HEK293T (cell line): Measurements from ENCODE around the gene DIAPH1.

ENCODE experiments used
- CTCF ChIA-PET: fragments of 350-600 bp; formaldehyde crosslinking; extraction: SDS; loops from one replicate; lab custom pipeline; 2021; ENCODE audit warnings: antibody characterized with exemption, inconsistent platforms; lab: Yijun Ruan, JAX
- POLR2A ChIA-PET: fragments of 350-600 bp; formaldehyde crosslinking; extraction: SDS; loops from one replicate; lab custom pipeline; 2020; ENCODE audit warnings: antibody characterized with exemption, inconsistent platforms; lab: Yijun Ruan, JAX
- DNase-seq: peaks from one replicate; pipeline ENCODE4 v3.0.0; 2012; ENCODE audit warnings: mixed read lengths; ENCODE audit errors: extremely low spot score
- ARNT ChIP-seq: fragments of 450-650 bp; IDR thresholded peaks from 2 replicates; pipeline ENCODE4 v1.6.1; 2017; ENCODE audit warnings: mild to moderate bottlenecking
- BHLHE40 ChIP-seq: fragments of 450-650 bp; IDR thresholded peaks from 2 replicates; pipeline ENCODE4 v1.6.1; 2016; ENCODE audit warnings: mild to moderate bottlenecking, moderate library complexity, borderline replicate concordance
- CTBP1 ChIP-seq: fragments of 450-650 bp; IDR thresholded peaks from 2 replicates; pipeline ENCODE4 v1.6.1; 2016; ENCODE audit warnings: borderline replicate concordance
- ELF4 ChIP-seq: fragments of 450-650 bp; IDR thresholded peaks from 2 replicates; pipeline ENCODE4 v1.6.1; 2017; ENCODE audit warnings: antibody characterized with exemption
- FOXA1 ChIP-seq: fragments of 450-650 bp; IDR thresholded peaks from 2 replicates; pipeline ENCODE4 v1.6.1; 2016; ENCODE audit warnings: mild to moderate bottlenecking
- FOXK2 ChIP-seq: fragments of 450-650 bp; IDR thresholded peaks from 2 replicates; pipeline ENCODE4 v1.6.1; 2016; ENCODE audit warnings: mild to moderate bottlenecking
- FOXM1 ChIP-seq: fragments of 450-650 bp; IDR thresholded peaks from 2 replicates; pipeline ENCODE4 v1.6.1; 2017; ENCODE audit warnings: mild to moderate bottlenecking, borderline replicate concordance
- HDGF ChIP-seq: fragments of 450-650 bp; IDR thresholded peaks from 2 replicates; pipeline ENCODE4 v1.6.1; 2017; ENCODE audit warnings: antibody characterized with exemption, borderline replicate concordance
- L3MBTL2 ChIP-seq: fragments of 450-650 bp; conservative IDR thresholded peaks from 2 replicates; pipeline ENCODE4 v1.6.1; 2016; ENCODE audit warnings: mild to moderate bottlenecking
- LEF1 ChIP-seq: fragments of 450-650 bp; IDR thresholded peaks from 2 replicates; pipeline ENCODE4 v1.6.1; 2017; ENCODE audit warnings: mild to moderate bottlenecking, borderline replicate concordance
- NFRKB ChIP-seq: fragments of 450-650 bp; IDR thresholded peaks from 2 replicates; pipeline ENCODE4 v1.6.1; 2016; ENCODE audit warnings: mild to moderate bottlenecking, moderate library complexity
- SP1 ChIP-seq: fragments of 450-650 bp; IDR thresholded peaks from 2 replicates; pipeline ENCODE4 v1.6.1; 2017
- SUZ12 ChIP-seq: fragments of 450-650 bp; IDR thresholded peaks from 2 replicates; pipeline ENCODE4 v1.6.1; 2016; ENCODE audit warnings: mild to moderate bottlenecking
- TARDBP ChIP-seq: fragments of 450-650 bp; IDR thresholded peaks from 2 replicates; pipeline ENCODE4 v1.6.1; 2016
- ZNF384 ChIP-seq: fragments of 450-650 bp; IDR thresholded peaks from 2 replicates; pipeline ENCODE4 v1.6.1; 2016
- TF ChIP-seq, protein P1 (sequence below): fragments of 450-650 bp; IDR thresholded peaks from 2 replicates; pipeline ENCODE4 v1.6.1; 2016

Gene DIAPH1

DNA sequence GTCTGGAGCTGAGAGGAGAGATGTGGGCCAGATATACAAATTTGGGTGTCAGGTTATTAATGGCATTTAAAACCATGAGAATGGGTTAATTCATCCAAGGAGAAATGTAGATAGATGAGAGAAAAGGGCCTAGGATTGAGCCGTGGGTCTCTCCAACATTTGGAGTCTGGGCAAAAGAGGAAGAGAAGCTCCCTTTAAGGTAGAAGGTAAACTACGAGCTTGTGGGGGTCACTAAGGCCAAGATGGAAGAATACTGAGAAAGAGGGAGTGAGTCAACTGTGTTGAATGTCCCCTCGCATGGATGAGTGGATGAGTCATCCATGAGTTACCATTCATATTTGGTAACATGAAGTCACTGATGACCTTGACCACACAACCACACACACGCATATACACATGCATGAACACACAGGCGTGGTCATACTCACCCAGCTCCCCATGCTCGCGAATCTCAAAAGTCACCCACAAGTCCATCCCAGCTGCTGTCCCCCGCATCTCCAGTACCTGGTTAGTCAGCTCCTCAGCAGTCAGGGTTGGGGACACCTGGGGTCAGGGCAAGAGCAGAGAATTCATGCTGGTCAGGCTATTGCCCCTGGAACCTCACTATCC is 39.2 kb upstream of the DIAPH1 start:
- ChIA-PET POLR2A (interaction anchor here (1.1 kb wide), 1 partner anchor 21 kb away, joined by 3 read pairs; the partner anchor contains the start of gene RELL2), CTCF (no interaction called here)
- no peak for TF ChIP-seq FOXK2
- no peak for DNase-seq

DNA sequence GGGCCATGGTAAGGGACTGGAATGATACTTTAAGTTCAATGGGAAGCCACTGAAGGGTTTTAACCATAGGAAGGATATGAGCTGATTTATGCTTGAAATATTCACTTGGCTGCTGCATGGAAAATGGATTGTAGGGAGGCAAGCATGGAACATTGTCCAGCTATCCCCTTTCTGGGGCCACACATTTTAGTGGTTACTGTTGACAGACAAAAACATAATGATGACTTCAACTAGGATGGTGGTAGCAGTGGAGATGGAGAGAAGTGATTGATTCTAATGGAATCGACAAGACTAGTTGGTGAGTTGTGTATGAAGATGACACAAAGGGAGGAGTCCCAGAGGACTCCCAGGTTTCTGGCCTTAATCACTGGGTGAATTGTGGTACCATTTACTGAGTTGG is 38.6 kb upstream of the DIAPH1 start:
- no peak for TF ChIP-seq TARDBP
- TF ChIP-seq L3MBTL2: no peak
- TF ChIP-seq, protein P1, sequence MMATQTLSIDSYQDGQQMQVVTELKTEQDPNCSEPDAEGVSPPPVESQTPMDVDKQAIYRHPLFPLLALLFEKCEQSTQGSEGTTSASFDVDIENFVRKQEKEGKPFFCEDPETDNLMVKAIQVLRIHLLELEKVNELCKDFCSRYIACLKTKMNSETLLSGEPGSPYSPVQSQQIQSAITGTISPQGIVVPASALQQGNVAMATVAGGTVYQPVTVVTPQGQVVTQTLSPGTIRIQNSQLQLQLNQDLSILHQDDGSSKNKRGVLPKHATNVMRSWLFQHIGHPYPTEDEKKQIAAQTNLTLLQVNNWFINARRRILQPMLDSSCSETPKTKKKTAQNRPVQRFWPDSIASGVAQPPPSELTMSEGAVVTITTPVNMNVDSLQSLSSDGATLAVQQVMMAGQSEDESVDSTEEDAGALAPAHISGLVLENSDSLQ: no peak
- TF ChIP-seq CTBP1: no peak
- TF ChIP-seq ELF4: no peak
- no peak for DNase-seq
- POLR2A ChIA-PET: interaction anchor here (1.1 kb wide), 1 partner anchor 20 kb away, joined by 3 read pairs; the partner anchor contains the start of gene RELL2
- CTCF ChIA-PET: no interaction called here

DNA sequence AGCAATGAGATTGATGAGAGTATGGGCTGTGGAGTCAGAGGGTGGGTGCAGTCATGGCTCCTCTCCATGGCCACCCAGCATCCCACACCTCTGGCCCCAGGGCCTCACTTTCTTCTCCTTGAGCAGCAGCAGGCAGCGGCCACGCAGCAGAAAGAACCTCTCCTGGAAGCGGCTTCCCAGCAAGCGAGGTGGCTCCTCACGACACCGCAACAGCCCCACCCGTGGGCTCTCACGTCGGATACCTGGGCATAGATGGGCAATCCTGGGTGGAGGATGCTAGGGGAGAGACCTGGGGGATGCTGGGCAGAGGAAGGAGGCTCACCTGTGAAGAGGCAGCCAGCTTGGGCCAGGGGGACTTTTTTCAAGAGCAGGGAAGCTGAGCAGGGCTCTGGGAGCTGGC is 37.6 kb upstream of the DIAPH1 start:
- POLR2A ChIA-PET: no interaction called here
- DNase-seq: no peak
- TF ChIP-seq ZNF384 (no peak), SUZ12 (no peak), LEF1 (no peak), TARDBP (no peak), ARNT (no peak), FOXM1 (no peak), NFRKB (no peak)
- TF ChIP-seq, protein P1: no peak
- CTCF ChIA-PET: no interaction called here

DNA sequence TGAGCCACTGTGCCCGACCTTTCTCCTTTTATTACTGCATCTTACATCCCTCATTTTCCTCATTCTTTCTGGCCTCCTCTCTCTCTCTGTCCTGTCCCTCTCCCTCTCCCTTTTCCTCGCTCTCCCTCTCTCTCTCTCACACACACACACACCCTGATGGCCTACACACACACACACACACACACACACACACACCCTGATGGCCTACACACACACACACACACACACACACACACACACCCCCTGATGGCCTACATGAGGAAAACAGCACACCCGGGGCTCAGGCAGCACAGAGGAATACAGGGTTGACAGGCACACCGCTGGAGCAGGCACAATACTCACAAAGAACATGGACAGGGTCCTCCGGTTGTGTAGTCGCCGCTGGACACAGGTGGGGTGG is 36.2 kb upstream of the DIAPH1 start:
- ChIA-PET CTCF (no interaction called here), POLR2A (no interaction called here)
- DNase-seq: no peak
- TF ChIP-seq FOXK2 (no peak), SP1 (no peak), SUZ12 (no peak), NFRKB (no peak), HDGF (no peak), L3MBTL2 (no peak), FOXM1 (no peak), LEF1 (no peak), TARDBP (no peak), CTBP1 (no peak), ELF4 (no peak), FOXA1 (no peak), BHLHE40 (no peak)
- TF ChIP-seq, protein P1: no peak

DNA sequence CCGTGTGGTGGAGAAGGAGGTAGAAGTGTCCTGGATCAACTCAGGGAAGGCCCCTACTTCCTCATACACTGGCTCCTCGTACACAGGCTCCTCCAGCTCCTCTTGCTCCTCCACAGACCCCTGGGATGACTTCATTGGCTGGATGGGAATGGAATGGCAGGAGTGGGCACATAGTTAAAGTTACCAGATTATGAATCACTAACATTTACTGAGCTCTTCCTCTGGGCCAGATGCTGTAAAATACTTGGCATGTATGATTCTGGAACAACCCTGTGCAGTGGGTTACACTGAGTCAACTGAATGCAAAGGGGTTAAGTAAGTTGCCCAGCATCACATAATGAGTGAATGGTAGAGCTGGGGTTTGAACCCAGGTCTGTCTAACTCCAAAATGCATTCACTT is 35.5 kb upstream of the DIAPH1 start:
- CTCF ChIA-PET: interaction anchor here (1.0 kb wide), 1 partner anchor 11 kb away, joined by 3 read pairs; no protein-coding TSS in a partner anchor
- DNase-seq: no peak
- POLR2A ChIA-PET: interaction anchor here (1.5 to 1.6 kb wide), 2 partner anchors 17 to 18 kb away, joined by 4 to 5 read pairs; partner anchors contain the start of gene RELL2
- TF ChIP-seq TARDBP (no peak), ARNT (no peak), L3MBTL2 (no peak), LEF1 (no peak), FOXM1 (no peak), SP1 (no peak), FOXK2 (no peak), NFRKB (no peak)
- TF ChIP-seq, protein P1: no peak

DNA sequence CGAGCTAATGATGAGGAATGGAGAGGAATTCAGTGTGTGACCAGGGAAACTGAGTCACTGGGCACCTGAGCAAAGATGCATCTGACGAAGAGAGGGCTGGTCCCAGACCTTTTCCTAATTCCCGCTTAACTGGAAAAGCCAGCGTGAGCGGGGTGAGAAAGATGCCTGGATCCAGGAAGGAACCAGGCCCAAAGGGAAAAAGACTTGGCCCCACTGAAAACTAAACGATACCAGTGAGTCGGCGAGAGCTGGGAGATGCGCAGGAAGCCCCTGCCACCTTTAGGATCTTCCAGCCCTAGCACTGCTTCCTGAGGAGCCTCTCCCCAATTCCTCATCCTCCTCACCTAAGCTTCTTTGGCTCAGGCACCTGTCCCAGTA is 32.9 kb upstream of the DIAPH1 start:
- TF ChIP-seq ARNT: no peak
- TF ChIP-seq TARDBP: no peak
- no peak for TF ChIP-seq L3MBTL2
- TF ChIP-seq SP1: no peak
- no peak for TF ChIP-seq CTBP1
- TF ChIP-seq BHLHE40: no peak
- TF ChIP-seq LEF1: no peak
- TF ChIP-seq NFRKB: no peak
- no peak for TF ChIP-seq ZNF384
- TF ChIP-seq, protein P1: no peak
- no peak for TF ChIP-seq FOXA1
- TF ChIP-seq HDGF: no peak
- no peak for TF ChIP-seq FOXM1
- TF ChIP-seq ELF4: no peak
- TF ChIP-seq FOXK2: no peak
- TF ChIP-seq SUZ12: no peak
- CTCF ChIA-PET: interaction anchor here (0.7 kb wide), 1 partner anchor 56 kb away, joined by 3 read pairs; no protein-coding TSS in a partner anchor
- POLR2A ChIA-PET: interaction anchor here (1.1 to 2.4 kb wide), 2 partner anchors 9 to 15 kb away, joined by 5 to 25 read pairs; partner anchors contain the start of genes HDAC3 and RELL2
- DNase-seq: no peak
